Stomach (tissue), 9 donors: ENCODE measurements around the gene SLMAP. TPM values are rescaled to one million over a fixed set of nuclear protein-coding genes. Genes with fewer than 3 reads are reported as not detected.

Source experiments
- DNase-seq, 2 donors: peaks; one replicate each; pipeline versions ENCODE4 v3.0.0 to v3.0.0-alpha.2; 2013 to 2019
- H3K27ac ChIP-seq, 5 donors: fragments of 200-600 bp in 4 of 5; sonication (generic) in 4 of 5; one replicate each; pipeline ENCODE4 v1.5.1; 2013 to 2019; ENCODE audit warnings: mild to moderate bottlenecking in 1 of 5, moderate library complexity in 1 of 5
- H3K27me3 ChIP-seq, 3 donors: fragments of 200-600 bp; sonication (generic); one replicate each; pipeline ENCODE4 v1.5.1; 2017 to 2019; ENCODE audit warnings: mixed run types in 1 of 3
- H3K36me3 ChIP-seq, 4 donors: fragments of 200-600 bp; sonication (generic); 1 replicate in 3 of 4; 2 replicates in 1 of 4; pipeline ENCODE4 v1.5.1; 2016 to 2019
- H3K4me1 ChIP-seq, 4 donors: fragments of 200-600 bp; sonication (generic); one replicate each; pipeline ENCODE4 v1.5.1; 2016 to 2019
- H3K4me3 ChIP-seq, 4 donors: fragments of 200-600 bp; sonication (generic) in 3 of 4; one replicate each; pipeline ENCODE4 v1.5.1; 2016 to 2019; ENCODE audit warnings: mild to moderate bottlenecking in 1 of 4
- H3K9me3 ChIP-seq, 4 donors: fragments of 200-600 bp; sonication (generic); one replicate each; pipeline ENCODE4 v1.5.1; 2016 to 2019
- CTCF ChIP-seq, 7 experiments: fragments of 450-650 bp in 4 of 7; fragments of 200-600 bp in 3 of 7; sonication (generic) in 3 of 7; IDR thresholded peaks; one replicate each; pipeline ENCODE4 v1.5.1; 2016 to 2019; ENCODE audit warnings: antibody characterized with exemption in 7 of 7, control low read depth in 2 of 7, mild to moderate bottlenecking in 1 of 7
- EP300 ChIP-seq: sonication (generic); formaldehyde crosslinking; IDR thresholded peaks from one replicate; pipeline ENCODE4 v1.6.1; 2017; ENCODE audit warnings: antibody characterized with exemption
- POLR2A ChIP-seq, 4 donors: fragments of 450-650 bp; IDR thresholded peaks; one replicate each; pipeline ENCODE4 v1.6.1; 2016; ENCODE audit warnings: antibody characterized with exemption in 4 of 4, control low read depth in 2 of 4, mild to moderate bottlenecking in 1 of 4, moderate library complexity in 1 of 4
- POLR2AphosphoS5 ChIP-seq, 3 donors: sonication (generic); formaldehyde crosslinking; IDR thresholded peaks; one replicate each; pipeline ENCODE4 v1.6.1; 2016; ENCODE audit warnings: antibody characterized with exemption in 3 of 3
- WGBS, 5 donors: extraction: QIAGEN DNeasy Blood & Tissue Kit in 3 of 5; methylation state at CpG; one replicate each; pipeline versions ENCODE4 v1.1.5 to v1.1.7; 2013 to 2018; 5-methylcytosine and 5-hydroxymethylcytosine counted together
- intact Hi-C: fragments of 100-400 bp; cut with DNase I; formaldehyde crosslinking; loops from one replicate; pipeline ENCODE4 v1.15.1; 2023; ENCODE audit warnings: low total_unique reads
- polyA plus RNA-seq, 3 donors: library from polyadenylated mRNA; stranded (reverse); fragments of 200-250 nt; gene quantifications; one replicate each; pipeline ENCODE4 v1.2.3, GENCODE V29; 2013
- total RNA-seq, 5 donors: library from RNA; depleted of rRNA; stranded (reverse); fragments of >200 nt; gene quantifications; one replicate each; pipeline versions ENCODE4 v1.1.0 to v1.2.3, GENCODE V29; 2014 to 2016
- donor health status: healthy with polysubstance abuse.
- donor health status: Bipolar disorder and iron deficiency.
- donor health status: healthy.

SLMAP gene
- total and polyA plus RNA-seq, 8 donors, result 23.9 to 534 (median 133) TPM

GRCh38 chr3:57949785-57950615 lies 193.9 kb downstream of the SLMAP start:
- Histone ChIP-seq H3K9me3 (no peaks in the 10 kb centered on the region), H3K4me3 (no peak overlapping the region), H3K27ac (peak overlapping the region in 4 of 5 donors; percentile 82 to 90 (median 86)), H3K27me3 (no peaks in the 10 kb centered on the region), H3K4me1 (peaks cover 31 to 71% (median 58%) of the 10 kb centered on the region in 4 donors), H3K36me3 (no peaks in the 10 kb centered on the region)
- intact Hi-C loops, result no loop called here
- TF ChIP-seq POLR2AphosphoS5 (IDR thresholded peaks at IDR 0.05) (peak in 2 of 3 donors; percentile 28 to 71), POLR2A (IDR thresholded peaks at IDR 0.05) (no peak), CTCF (IDR thresholded peaks at IDR 0.05) (peak in 5 of 7 experiments; percentile 10 to 43 (median 34))
- 61 to 69% (median 66%) methylated on average over 7 of the region's 7 CpGs for WGBS, 5 donors
- peak; percentile 54 to 66 for DNase-seq

GRCh38 chr3:57951066-57951882 lies 195.2 kb downstream of the SLMAP start:
- Histone ChIP-seq H3K27ac (peak overlapping the region; percentile 37 to 90 (median 85)), H3K27me3 (no peaks in the 10 kb centered on the region), H3K9me3 (no peaks in the 10 kb centered on the region), H3K4me3 (no peak overlapping the region), H3K36me3 (no peaks in the 10 kb centered on the region), H3K4me1 (peaks cover 31 to 69% (median 58%) of the 10 kb centered on the region in 4 donors)
- WGBS, 5 donors, result 29 to 51% (median 41%) methylated on average over 8 of the region's 8 CpGs
- DNase-seq, result peak; percentile 48 to 88
- intact Hi-C loops, result no loop called here
- TF ChIP-seq POLR2A (IDR thresholded peaks at IDR 0.05) (no peak), EP300 (peak; percentile 29), POLR2AphosphoS5 (IDR thresholded peaks at IDR 0.05) (peak; percentile 67 to 87 (median 81)), CTCF (IDR thresholded peaks at IDR 0.05) (no peak)

GRCh38 chr3:57952208-57952631 lies 196.1 kb downstream of the SLMAP start:
- H3K9me3 ChIP-seq, result no peaks in the 10 kb centered on the region
- peak overlapping the region in 4 of 5 donors; percentile 82 to 90 (median 86) for H3K27ac ChIP-seq
- 61 to 75% (median 72%) methylated on average over 4 of the region's 4 CpGs for WGBS, 5 donors
- intact Hi-C loops, result no loop called here
- H3K4me3 ChIP-seq, result no peak overlapping the region
- H3K27me3 ChIP-seq, result no peaks in the 10 kb centered on the region
- no peaks in the 10 kb centered on the region for H3K36me3 ChIP-seq
- peak in 1 of 2 donors; percentile 89 for DNase-seq
- H3K4me1 ChIP-seq, result peaks cover 35 to 69% (median 50%) of the 10 kb centered on the region in 4 donors
- no peak for TF ChIP-seq EP300
- peak in 2 of 3 donors; percentile 57 to 93 for TF ChIP-seq POLR2AphosphoS5 (IDR thresholded peaks at IDR 0.05)

- no peaks in the 10 kb centered on the region for H3K9me3 ChIP-seq
- H3K36me3 ChIP-seq, result no peaks in the 10 kb centered on the region
- TF ChIP-seq POLR2AphosphoS5 (IDR thresholded peaks at IDR 0.05) (no peak), POLR2A (IDR thresholded peaks at IDR 0.05) (no peak)
- WGBS, 5 donors, result 77 to 89% (median 86%) methylated on average over 5 of the region's 5 CpGs
- no peak overlapping the region for H3K4me3 ChIP-seq
- intact Hi-C loops, result no loop called here
- peak overlapping the region; percentile 29 to 90 (median 85) for H3K27ac ChIP-seq
- no peaks in the 10 kb centered on the region for H3K27me3 ChIP-seq
- no peak for DNase-seq
- peaks cover 35 to 66% (median 46%) of the 10 kb centered on the region in 4 donors for H3K4me1 ChIP-seq
These were observed 196.5 kb downstream of the SLMAP start for GRCh38 chr3:57952651-57953050.

GRCh38 chr3:57953576-57953975 lies 197.5 kb downstream of the SLMAP start:
- Histone ChIP-seq H3K4me3 (no peak overlapping the region), H3K27ac (peak overlapping the region in 4 of 5 donors; percentile 82 to 90 (median 86)), H3K36me3 (no peaks in the 10 kb centered on the region), H3K4me1 (peaks cover 38 to 70% (median 48%) of the 10 kb centered on the region in 4 donors), H3K27me3 (no peaks in the 10 kb centered on the region), H3K9me3 (no peaks in the 10 kb centered on the region)
- no peak for DNase-seq
- intact Hi-C loops, result no loop called here
- TF ChIP-seq POLR2A (IDR thresholded peaks at IDR 0.05) (no peak), EP300 (no peak), CTCF (IDR thresholded peaks at IDR 0.05) (no peak), POLR2AphosphoS5 (IDR thresholded peaks at IDR 0.05) (no peak)
- 80 to 88% (median 87%) methylated on average over 6 to 7 of the region's 7 CpGs for WGBS, 5 donors
